ENCODE measurements around the gene FHOD3. TPM values are rescaled to one million over a fixed set of nuclear protein-coding genes. Genes with fewer than 3 reads are reported as not detected.

FHOD3 gene
- total RNA-seq, 1 experiment from 2014 or later: 22.7 TPM

DNA sequence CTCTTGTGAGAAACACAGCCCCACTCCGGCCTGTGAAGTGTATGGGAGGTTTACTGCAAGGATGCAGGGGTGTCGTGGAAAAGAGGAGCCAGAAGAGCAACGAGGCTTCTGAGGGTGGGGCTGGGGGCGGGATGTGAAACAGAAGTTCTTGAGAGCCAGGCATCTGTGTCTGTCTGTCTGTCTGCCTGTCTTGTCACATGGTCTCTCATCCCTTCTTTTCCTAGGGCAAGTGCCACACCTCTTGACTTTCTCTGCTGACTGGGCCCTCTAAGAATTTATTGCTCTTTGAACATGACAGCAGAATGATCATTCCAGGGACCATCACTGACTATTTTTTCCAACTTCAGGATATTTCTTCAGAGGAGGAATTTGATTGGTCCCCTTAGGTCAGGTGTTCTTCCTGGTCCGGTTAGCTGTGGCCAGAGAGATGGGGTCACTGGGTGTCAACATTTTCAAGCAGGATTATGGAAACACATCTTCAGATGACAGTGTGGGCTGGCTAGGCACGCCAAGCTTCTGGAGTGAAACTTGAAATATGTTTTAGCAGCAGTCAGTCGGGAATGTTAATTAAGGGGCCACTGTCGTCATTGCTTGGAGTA is 131.0 kb downstream of the FHOD3 start:
- DNase-seq (ENCODE audit: low read depth, low spot score): no peak
- no peak for ATAC-seq
- TF ChIP-seq, protein P1, sequence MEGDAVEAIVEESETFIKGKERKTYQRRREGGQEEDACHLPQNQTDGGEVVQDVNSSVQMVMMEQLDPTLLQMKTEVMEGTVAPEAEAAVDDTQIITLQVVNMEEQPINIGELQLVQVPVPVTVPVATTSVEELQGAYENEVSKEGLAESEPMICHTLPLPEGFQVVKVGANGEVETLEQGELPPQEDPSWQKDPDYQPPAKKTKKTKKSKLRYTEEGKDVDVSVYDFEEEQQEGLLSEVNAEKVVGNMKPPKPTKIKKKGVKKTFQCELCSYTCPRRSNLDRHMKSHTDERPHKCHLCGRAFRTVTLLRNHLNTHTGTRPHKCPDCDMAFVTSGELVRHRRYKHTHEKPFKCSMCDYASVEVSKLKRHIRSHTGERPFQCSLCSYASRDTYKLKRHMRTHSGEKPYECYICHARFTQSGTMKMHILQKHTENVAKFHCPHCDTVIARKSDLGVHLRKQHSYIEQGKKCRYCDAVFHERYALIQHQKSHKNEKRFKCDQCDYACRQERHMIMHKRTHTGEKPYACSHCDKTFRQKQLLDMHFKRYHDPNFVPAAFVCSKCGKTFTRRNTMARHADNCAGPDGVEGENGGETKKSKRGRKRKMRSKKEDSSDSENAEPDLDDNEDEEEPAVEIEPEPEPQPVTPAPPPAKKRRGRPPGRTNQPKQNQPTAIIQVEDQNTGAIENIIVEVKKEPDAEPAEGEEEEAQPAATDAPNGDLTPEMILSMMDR (IDR thresholded peaks at IDR 0.05): no peak
- TF ChIP-seq, protein P2, sequence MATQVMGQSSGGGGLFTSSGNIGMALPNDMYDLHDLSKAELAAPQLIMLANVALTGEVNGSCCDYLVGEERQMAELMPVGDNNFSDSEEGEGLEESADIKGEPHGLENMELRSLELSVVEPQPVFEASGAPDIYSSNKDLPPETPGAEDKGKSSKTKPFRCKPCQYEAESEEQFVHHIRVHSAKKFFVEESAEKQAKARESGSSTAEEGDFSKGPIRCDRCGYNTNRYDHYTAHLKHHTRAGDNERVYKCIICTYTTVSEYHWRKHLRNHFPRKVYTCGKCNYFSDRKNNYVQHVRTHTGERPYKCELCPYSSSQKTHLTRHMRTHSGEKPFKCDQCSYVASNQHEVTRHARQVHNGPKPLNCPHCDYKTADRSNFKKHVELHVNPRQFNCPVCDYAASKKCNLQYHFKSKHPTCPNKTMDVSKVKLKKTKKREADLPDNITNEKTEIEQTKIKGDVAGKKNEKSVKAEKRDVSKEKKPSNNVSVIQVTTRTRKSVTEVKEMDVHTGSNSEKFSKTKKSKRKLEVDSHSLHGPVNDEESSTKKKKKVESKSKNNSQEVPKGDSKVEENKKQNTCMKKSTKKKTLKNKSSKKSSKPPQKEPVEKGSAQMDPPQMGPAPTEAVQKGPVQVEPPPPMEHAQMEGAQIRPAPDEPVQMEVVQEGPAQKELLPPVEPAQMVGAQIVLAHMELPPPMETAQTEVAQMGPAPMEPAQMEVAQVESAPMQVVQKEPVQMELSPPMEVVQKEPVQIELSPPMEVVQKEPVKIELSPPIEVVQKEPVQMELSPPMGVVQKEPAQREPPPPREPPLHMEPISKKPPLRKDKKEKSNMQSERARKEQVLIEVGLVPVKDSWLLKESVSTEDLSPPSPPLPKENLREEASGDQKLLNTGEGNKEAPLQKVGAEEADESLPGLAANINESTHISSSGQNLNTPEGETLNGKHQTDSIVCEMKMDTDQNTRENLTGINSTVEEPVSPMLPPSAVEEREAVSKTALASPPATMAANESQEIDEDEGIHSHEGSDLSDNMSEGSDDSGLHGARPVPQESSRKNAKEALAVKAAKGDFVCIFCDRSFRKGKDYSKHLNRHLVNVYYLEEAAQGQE (IDR thresholded peaks at IDR 0.05; ENCODE audit: insufficient read depth in 1 of 2, low read depth in 2 of 2, low read length in 1 of 2): no peak
- TF ChIP-seq POLR2AphosphoS5 (IDR thresholded peaks at IDR 0.05; ENCODE audit: low read depth, low read length) (no peak), SIN3A (IDR thresholded peaks at IDR 0.05; ENCODE audit: borderline replicate concordance, insufficient read depth, low read depth, low read length) (no peak), TCF7L2 (IDR thresholded peaks at IDR 0.05; ENCODE audit: low read depth, low read length) (no peak)
- Histone ChIP-seq H3K4me1 (ENCODE audit: control insufficient read depth, insufficient read depth, low read length) (no peaks in the 10 kb centered on the region), H3K27ac (ENCODE audit: low read length) (no peak overlapping the region), H3K27me3 (ENCODE audit: control insufficient read depth, insufficient read depth, low read length) (no peaks in the 10 kb centered on the region), H3K4me3 (ENCODE audit: low read depth in 2 of 2, low read length in 2 of 2) (no peak overlapping the region), H3K9me3 (ENCODE audit: control insufficient read depth, insufficient read depth, low read depth, low read length) (no peaks in the 10 kb centered on the region), H3K36me3 (ENCODE audit: control insufficient read depth, insufficient read depth, low read length) (no peaks in the 10 kb centered on the region)
- POLR2A ChIA-PET: no interaction called here
- BruUV-seq (replicated peaks): no TSS peak
- intact Hi-C loops (cut with micrococcal nuclease; ENCODE audit: unreplicated experiment) (no loop called here), in situ Hi-C loops (cut with HindIII; ENCODE audit: low pct_unique_long_range_greater_than_20kb, low sequenced_read_pairs) (no loop called here)
- CTCF ChIA-PET: no interaction called here

DNA sequence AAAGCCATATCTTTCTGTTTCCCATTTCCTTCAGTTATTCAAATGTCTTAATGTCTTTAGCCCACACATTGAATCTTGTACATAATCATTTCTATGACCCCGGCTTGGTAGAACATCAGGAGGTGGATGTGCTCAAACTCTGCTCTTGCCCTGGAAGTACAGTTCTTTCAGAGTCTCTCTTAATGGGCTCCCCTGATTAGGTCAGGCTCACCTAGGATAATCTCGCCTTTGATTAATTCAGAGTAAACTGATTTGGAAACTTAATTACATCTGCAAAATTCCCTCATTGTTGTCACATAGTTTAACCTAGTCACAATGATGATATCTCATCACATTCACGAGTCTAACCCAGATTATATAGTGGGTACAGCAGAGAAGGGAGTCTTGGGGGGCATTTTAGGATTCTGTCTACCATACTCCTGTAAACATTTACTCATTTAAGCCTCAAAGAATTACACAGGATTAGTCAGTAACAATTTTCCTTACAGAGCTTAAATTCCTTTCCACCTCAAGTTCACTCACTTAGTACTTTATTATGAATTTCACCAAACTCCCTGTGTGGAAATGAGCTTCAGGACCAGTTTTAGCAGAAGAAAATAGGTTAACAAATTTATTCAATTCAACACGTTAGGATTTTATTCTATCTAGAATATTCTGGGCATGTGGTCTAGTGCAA is 135.5 kb downstream of the FHOD3 start:
- DNase-seq (ENCODE audit: low read depth, low spot score) (no peak), ATAC-seq (no peak)
- BruUV-seq (replicated peaks): no TSS peak
- Histone ChIP-seq H3K4me1 (ENCODE audit: control insufficient read depth, insufficient read depth, low read length) (no peaks in the 10 kb centered on the region), H3K4me3 (ENCODE audit: low read depth in 2 of 2, low read length in 2 of 2) (no peak overlapping the region), H3K36me3 (ENCODE audit: control insufficient read depth, insufficient read depth, low read length) (no peaks in the 10 kb centered on the region), H3K27me3 (ENCODE audit: control insufficient read depth, insufficient read depth, low read length) (no peaks in the 10 kb centered on the region), H3K9me3 (ENCODE audit: control insufficient read depth, insufficient read depth, low read depth, low read length) (no peaks in the 10 kb centered on the region), H3K27ac (ENCODE audit: low read length) (no peak overlapping the region)
- intact Hi-C loops (cut with micrococcal nuclease; ENCODE audit: unreplicated experiment): no loop called here
- ChIA-PET POLR2A (no interaction called here), CTCF (no interaction called here)
- in situ Hi-C loops (cut with HindIII; ENCODE audit: low pct_unique_long_range_greater_than_20kb, low sequenced_read_pairs): no loop called here
- TF ChIP-seq SIN3A (IDR thresholded peaks at IDR 0.05; ENCODE audit: borderline replicate concordance, insufficient read depth, low read depth, low read length) (no peak), POLR2AphosphoS5 (IDR thresholded peaks at IDR 0.05; ENCODE audit: low read depth, low read length) (no peak), TCF7L2 (IDR thresholded peaks at IDR 0.05; ENCODE audit: low read depth, low read length) (no peak)
- TF ChIP-seq, protein P2 (IDR thresholded peaks at IDR 0.05; ENCODE audit: insufficient read depth in 1 of 2, low read depth in 2 of 2, low read length in 1 of 2): no peak
- TF ChIP-seq, protein P1 (IDR thresholded peaks at IDR 0.05): no peak

All from Panc1 (cell line).